PC-3 (cell line): ENCODE results near the gene PRR16.

Source experiments
- CTCF ChIP-seq: fragments of 300-600 bp; sonication (generic); conservative IDR thresholded peaks from 2 replicates; pipeline ENCODE4 v1.5.1; 2017; ENCODE audit warnings: antibody characterized with exemption, low read depth, mild to moderate bottlenecking, low read length
- EZH2 ChIP-seq: fragments of 300-600 bp; sonication (generic); IDR thresholded peaks from one replicate; pipeline ENCODE4 v1.6.1; 2017; ENCODE audit warnings: antibody characterized with exemption, mild to moderate bottlenecking, low read length; ENCODE audit not compliant: unreplicated experiment

DNA sequence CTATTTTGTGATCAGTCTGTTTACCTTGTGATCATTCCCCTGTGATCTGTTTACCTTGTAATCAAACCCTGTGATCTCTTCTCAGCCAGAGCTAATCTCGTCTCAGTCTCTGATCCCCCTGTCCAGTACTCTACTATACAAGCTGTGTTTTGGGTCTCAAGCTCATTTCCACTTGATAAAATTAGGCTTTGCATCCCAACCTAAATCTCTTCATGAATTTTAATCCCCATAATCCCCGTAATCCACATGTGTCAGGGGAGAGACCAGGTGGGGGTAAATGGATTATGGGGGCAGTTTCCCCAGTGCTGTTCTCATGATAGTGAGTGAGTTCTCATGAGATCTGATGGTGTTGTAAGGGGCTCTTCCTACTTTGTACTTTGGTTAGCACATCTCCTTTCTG lies 157.2 kb downstream of the PRR16 start:
- TF ChIP-seq EZH2 (no peak), CTCF (no peak)
